Measurements from ENCODE around the gene SLC6A6. TPM values are rescaled to one million over a fixed set of nuclear protein-coding genes. Genes with fewer than 3 reads are reported as not detected.

SLC6A6 gene
- polyA plus RNA-seq, 4 donors = 6.9 to 24.1 (median 9.7) TPM

GRCh38 chr3:14369675-14370669 lies 32.4 kb upstream of the SLC6A6 start:
- WGBS, 3 donors = 27 to 65% (median 42%) methylated on average over 15 of the region's 15 CpGs
- no peaks in the 10 kb centered on the region for H3K27me3 ChIP-seq (ENCODE audit: control insufficient read depth in 3 of 3, insufficient read depth in 3 of 3, low read length in 3 of 3)
- FAIRE-seq = no peak
- peaks cover 0 to 17% (median 14%) of the 10 kb centered on the region in 3 donors for H3K4me1 ChIP-seq (ENCODE audit: control insufficient read depth in 3 of 3, insufficient read depth in 2 of 3, low read depth in 1 of 3, low read length in 2 of 3)
- DNase-seq = peak; percentile 68 to 77
- no peak overlapping the region for H3K4me3 ChIP-seq (ENCODE audit: low read depth in 1 of 3, low read length in 3 of 3)
- H3K27ac ChIP-seq (ENCODE audit: low read depth in 1 of 3, low read length in 2 of 3) = peak overlapping the region in 2 of 3 donors; percentile 2 to 12
- no peaks in the 10 kb centered on the region for H3K36me3 ChIP-seq (ENCODE audit: control insufficient read depth in 3 of 3, insufficient read depth in 2 of 3, low read depth in 1 of 3, low read length in 3 of 3)
- peaks cover 0 to 4% of the 10 kb centered on the region in 2 donors for H3K9me3 ChIP-seq (ENCODE audit: control insufficient read depth in 2 of 2, insufficient read depth in 1 of 2, low read depth in 1 of 2, low read length in 1 of 2)

- no peak for DNase-seq
- Histone ChIP-seq H3K36me3 (ENCODE audit: control insufficient read depth in 3 of 3, insufficient read depth in 2 of 3, low read depth in 1 of 3, low read length in 3 of 3) (no peaks in the 10 kb centered on the region), H3K9me3 (ENCODE audit: control insufficient read depth in 2 of 2, insufficient read depth in 1 of 2, low read depth in 1 of 2, low read length in 1 of 2) (no peaks in the 10 kb centered on the region), H3K27me3 (ENCODE audit: control insufficient read depth in 3 of 3, insufficient read depth in 3 of 3, low read length in 3 of 3) (no peaks in the 10 kb centered on the region), H3K4me1 (ENCODE audit: control insufficient read depth in 3 of 3, insufficient read depth in 2 of 3, low read depth in 1 of 3, low read length in 2 of 3) (peaks cover 0 to 17% (median 8%) of the 10 kb centered on the region in 3 donors), H3K4me3 (ENCODE audit: low read depth in 1 of 3, low read length in 3 of 3) (no peak overlapping the region), H3K27ac (ENCODE audit: low read depth in 1 of 3, low read length in 2 of 3) (peak overlapping the region in 2 of 3 donors; percentile 50 to 72)
- FAIRE-seq = no peak
- WGBS, 3 donors = 75 to 85% (median 84%) methylated on average over 14 of the region's 14 CpGs
Observed at GRCh38 chr3:14370720-14371572, 31.5 kb upstream of the SLC6A6 start.

- 6 to 37% (median 22%) methylated on average over 12 of the region's 12 CpGs for WGBS, 3 donors
- peaks cover 0 to 17% (median 8%) of the 10 kb centered on the region in 3 donors for H3K4me1 ChIP-seq (ENCODE audit: control insufficient read depth in 3 of 3, insufficient read depth in 2 of 3, low read depth in 1 of 3, low read length in 2 of 3)
Observed at GRCh38 chr3:14371573-14372474, 30.6 kb upstream of the SLC6A6 start.

GRCh38 chr3:14372587-14372986 lies 29.8 kb upstream of the SLC6A6 start:
- H3K4me1 ChIP-seq (ENCODE audit: control insufficient read depth in 3 of 3, insufficient read depth in 2 of 3, low read depth in 1 of 3, low read length in 2 of 3) = peaks cover 0 to 17% (median 8%) of the 10 kb centered on the region in 3 donors
- WGBS, 3 donors = 47 to 66% (median 53%) methylated on average over 6 of the region's 6 CpGs

More at GRCh38 chr3:14371573-14372474, 30.6 kb upstream of the SLC6A6 start:
- Histone ChIP-seq H3K36me3 (ENCODE audit: control insufficient read depth in 3 of 3, insufficient read depth in 2 of 3, low read depth in 1 of 3, low read length in 3 of 3) (no peaks in the 10 kb centered on the region), H3K27me3 (ENCODE audit: control insufficient read depth in 3 of 3, insufficient read depth in 3 of 3, low read length in 3 of 3) (no peaks in the 10 kb centered on the region), H3K27ac (ENCODE audit: low read depth in 1 of 3, low read length in 2 of 3) (peak overlapping the region in 2 of 3 donors; percentile 51 to 87), H3K4me3 (ENCODE audit: low read depth in 1 of 3, low read length in 3 of 3) (no peak overlapping the region), H3K9me3 (ENCODE audit: control insufficient read depth in 2 of 2, insufficient read depth in 1 of 2, low read depth in 1 of 2, low read length in 1 of 2) (no peaks in the 10 kb centered on the region)
- DNase-seq = peak; percentile 88 to 98
- no peak for FAIRE-seq

GRCh38 chr3:14373753-14374376 lies 28.5 kb upstream of the SLC6A6 start:
- H3K9me3 ChIP-seq (ENCODE audit: control insufficient read depth in 2 of 2, insufficient read depth in 1 of 2, low read depth in 1 of 2, low read length in 1 of 2) = no peaks in the 10 kb centered on the region
- H3K36me3 ChIP-seq (ENCODE audit: control insufficient read depth in 3 of 3, insufficient read depth in 2 of 3, low read depth in 1 of 3, low read length in 3 of 3) = no peaks in the 10 kb centered on the region
- FAIRE-seq (no peak), DNase-seq (no peak)
- peaks cover 0 to 17% (median 8%) of the 10 kb centered on the region in 3 donors for H3K4me1 ChIP-seq (ENCODE audit: control insufficient read depth in 3 of 3, insufficient read depth in 2 of 3, low read depth in 1 of 3, low read length in 2 of 3)
- no peaks in the 10 kb centered on the region for H3K27me3 ChIP-seq (ENCODE audit: control insufficient read depth in 3 of 3, insufficient read depth in 3 of 3, low read length in 3 of 3)
- H3K27ac ChIP-seq (ENCODE audit: low read depth in 1 of 3, low read length in 2 of 3) = no peak overlapping the region
- H3K4me3 ChIP-seq (ENCODE audit: low read depth in 1 of 3, low read length in 3 of 3) = no peak overlapping the region
- 84 to 86% (median 85%) methylated on average over 11 of the region's 11 CpGs for WGBS, 3 donors

More at GRCh38 chr3:14372587-14372986, 29.8 kb upstream of the SLC6A6 start:
- Histone ChIP-seq H3K36me3 (ENCODE audit: control insufficient read depth in 3 of 3, insufficient read depth in 2 of 3, low read depth in 1 of 3, low read length in 3 of 3) (no peaks in the 10 kb centered on the region), H3K27ac (ENCODE audit: low read depth in 1 of 3, low read length in 2 of 3) (peak overlapping the region in 2 of 3 donors; percentile 51 to 87), H3K9me3 (ENCODE audit: control insufficient read depth in 2 of 2, insufficient read depth in 1 of 2, low read depth in 1 of 2, low read length in 1 of 2) (no peaks in the 10 kb centered on the region), H3K27me3 (ENCODE audit: control insufficient read depth in 3 of 3, insufficient read depth in 3 of 3, low read length in 3 of 3) (no peaks in the 10 kb centered on the region), H3K4me3 (ENCODE audit: low read depth in 1 of 3, low read length in 3 of 3) (no peak overlapping the region)
- no peak for DNase-seq
- FAIRE-seq = no peak

- Histone ChIP-seq H3K9me3 (ENCODE audit: control insufficient read depth in 2 of 2, insufficient read depth in 1 of 2, low read depth in 1 of 2, low read length in 1 of 2) (no peaks in the 10 kb centered on the region), H3K27ac (ENCODE audit: low read depth in 1 of 3, low read length in 2 of 3) (no peak overlapping the region), H3K4me1 (ENCODE audit: control insufficient read depth in 3 of 3, insufficient read depth in 2 of 3, low read depth in 1 of 3, low read length in 2 of 3) (peaks cover 0 to 15% (median 6%) of the 10 kb centered on the region in 3 donors), H3K4me3 (ENCODE audit: low read depth in 1 of 3, low read length in 3 of 3) (no peak overlapping the region), H3K36me3 (ENCODE audit: control insufficient read depth in 3 of 3, insufficient read depth in 2 of 3, low read depth in 1 of 3, low read length in 3 of 3) (no peaks in the 10 kb centered on the region), H3K27me3 (ENCODE audit: control insufficient read depth in 3 of 3, insufficient read depth in 3 of 3, low read length in 3 of 3) (no peaks in the 10 kb centered on the region)
- FAIRE-seq (no peak), DNase-seq (no peak)
- 74 to 83% (median 82%) methylated on average over 8 of the region's 8 CpGs for WGBS, 3 donors
Observed at GRCh38 chr3:14374444-14374883, 27.9 kb upstream of the SLC6A6 start.

GRCh38 chr3:14375192-14375591 lies 27.2 kb upstream of the SLC6A6 start:
- no peaks in the 10 kb centered on the region for H3K9me3 ChIP-seq (ENCODE audit: control insufficient read depth in 2 of 2, insufficient read depth in 1 of 2, low read depth in 1 of 2, low read length in 1 of 2)
- FAIRE-seq (no peak), DNase-seq (no peak)
- H3K4me3 ChIP-seq (ENCODE audit: low read depth in 1 of 3, low read length in 3 of 3) = no peak overlapping the region
- no peak overlapping the region for H3K27ac ChIP-seq (ENCODE audit: low read depth in 1 of 3, low read length in 2 of 3)
- no peaks in the 10 kb centered on the region for H3K27me3 ChIP-seq (ENCODE audit: control insufficient read depth in 3 of 3, insufficient read depth in 3 of 3, low read length in 3 of 3)
- peaks cover 0 to 13% (median 6%) of the 10 kb centered on the region in 3 donors for H3K4me1 ChIP-seq (ENCODE audit: control insufficient read depth in 3 of 3, insufficient read depth in 2 of 3, low read depth in 1 of 3, low read length in 2 of 3)
- H3K36me3 ChIP-seq (ENCODE audit: control insufficient read depth in 3 of 3, insufficient read depth in 2 of 3, low read depth in 1 of 3, low read length in 3 of 3) = no peaks in the 10 kb centered on the region
- WGBS, 3 donors = 61 to 62% (median 61%) methylated on average over 4 of the region's 4 CpGs
